NCI-H2029 (cell line): ENCODE data around the gene MYH10.
A peak's percentile ranks its signal among the peaks of the same experiment; 100 is the strongest.

ENCODE experiments used
- DNase-seq: peaks from one replicate; lab custom pipeline; 2025; lab: John Stamatoyannopoulos, UW

MYH10 gene

DNA sequence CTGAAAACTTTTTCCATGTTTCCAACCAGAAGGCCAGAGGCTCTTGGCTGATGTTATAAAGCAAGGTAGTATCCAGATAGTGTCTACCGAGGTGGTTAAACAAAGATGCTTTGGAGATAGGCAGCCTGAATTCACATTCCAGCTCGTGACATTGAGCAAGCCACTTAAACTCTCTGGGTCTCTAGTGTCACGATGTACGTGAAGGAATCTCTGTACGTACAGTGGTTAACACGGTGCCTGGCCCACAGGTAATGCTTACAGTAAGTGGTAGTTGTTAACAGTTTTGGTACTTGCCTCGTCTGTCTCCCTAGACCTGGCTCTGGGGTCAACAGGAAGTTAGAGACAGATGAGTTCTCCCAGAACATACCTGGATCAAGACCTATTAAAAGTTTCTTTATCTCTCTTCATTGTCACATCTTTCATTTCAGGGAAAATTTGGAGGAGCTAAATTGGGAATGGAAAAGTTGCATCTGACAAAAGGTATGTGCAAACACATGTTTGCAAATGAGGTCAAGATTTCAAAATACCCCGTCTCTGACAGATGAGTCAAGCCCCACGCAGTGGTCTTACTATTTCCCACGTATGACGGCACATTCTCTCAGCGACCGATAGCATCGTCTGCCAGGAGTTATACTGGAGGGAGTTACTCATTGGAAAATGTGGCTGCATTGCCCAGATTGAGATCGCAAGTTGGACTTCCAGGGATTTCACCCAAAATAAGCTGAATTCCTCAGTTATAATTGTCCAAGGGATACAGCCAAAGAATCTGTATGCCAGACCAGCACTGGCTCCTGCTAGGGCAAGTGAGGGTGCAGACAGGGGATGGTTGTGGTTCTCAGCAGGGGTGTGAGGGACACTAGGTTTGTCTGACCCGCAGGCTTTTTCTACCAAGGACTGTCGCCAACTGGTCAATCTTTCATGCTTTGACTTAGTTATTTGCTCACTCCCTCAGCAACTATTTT, 18.9 kb upstream of the MYH10 start:
- DNase-seq: no peak

DNA sequence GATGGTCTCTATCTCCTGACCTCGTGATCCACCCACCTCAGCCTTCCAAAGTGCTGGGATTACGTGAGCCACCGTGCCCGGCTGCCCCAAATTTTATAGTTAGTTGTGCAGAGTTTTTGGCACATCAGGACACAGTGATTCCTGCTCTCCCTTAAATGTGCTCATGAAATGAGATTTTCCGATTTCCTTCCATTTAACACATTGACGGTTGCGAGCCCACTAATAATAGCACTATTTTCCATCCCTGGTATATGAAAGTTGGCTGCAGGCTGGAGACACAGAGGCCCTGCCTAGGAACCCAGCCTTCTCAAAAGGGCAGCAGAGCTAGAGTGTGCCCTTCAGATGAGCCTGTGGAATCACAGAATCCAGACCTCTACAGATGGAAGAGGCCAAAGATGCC, 17.4 kb upstream of the MYH10 start:
- no peak for DNase-seq

DNA sequence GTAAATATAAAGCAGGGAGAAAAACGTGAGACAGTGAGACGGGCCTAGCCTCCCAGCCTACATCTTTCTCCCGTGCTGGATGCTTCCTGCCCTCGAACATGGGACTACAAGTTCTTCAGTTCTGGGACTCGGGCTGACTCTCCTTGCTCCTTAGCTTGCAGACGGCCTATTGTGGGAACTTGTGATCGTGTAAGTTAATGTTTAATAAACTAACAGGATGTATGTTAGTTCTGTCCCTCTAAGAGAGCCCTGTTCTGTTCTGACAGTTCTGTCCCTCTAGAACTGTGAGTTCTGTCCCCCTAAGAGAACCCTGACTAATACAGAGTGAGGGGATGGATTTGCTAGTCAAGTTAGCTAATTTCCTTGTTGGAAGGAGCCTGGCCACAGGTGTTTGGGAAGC, 16.7 kb upstream of the MYH10 start:
- DNase-seq: no peak

DNA sequence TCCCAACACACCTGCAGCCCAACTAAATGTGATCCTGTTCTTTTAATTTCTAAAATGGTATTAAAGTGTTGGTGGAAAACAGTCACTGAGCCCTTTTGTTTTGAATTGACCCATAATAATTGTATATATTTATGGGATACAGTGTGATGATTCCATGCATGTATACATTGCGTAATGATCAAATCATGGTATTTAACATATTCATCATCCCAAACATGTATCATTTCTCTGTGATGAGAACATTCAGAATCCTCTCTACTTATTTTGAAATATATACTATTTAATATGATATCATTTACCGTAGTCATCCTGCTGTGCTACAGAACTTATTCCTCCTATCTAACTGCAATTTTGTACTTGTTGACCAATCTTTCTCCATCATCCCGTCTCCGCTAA, 14.0 kb upstream of the MYH10 start:
- DNase-seq: no peak

DNA sequence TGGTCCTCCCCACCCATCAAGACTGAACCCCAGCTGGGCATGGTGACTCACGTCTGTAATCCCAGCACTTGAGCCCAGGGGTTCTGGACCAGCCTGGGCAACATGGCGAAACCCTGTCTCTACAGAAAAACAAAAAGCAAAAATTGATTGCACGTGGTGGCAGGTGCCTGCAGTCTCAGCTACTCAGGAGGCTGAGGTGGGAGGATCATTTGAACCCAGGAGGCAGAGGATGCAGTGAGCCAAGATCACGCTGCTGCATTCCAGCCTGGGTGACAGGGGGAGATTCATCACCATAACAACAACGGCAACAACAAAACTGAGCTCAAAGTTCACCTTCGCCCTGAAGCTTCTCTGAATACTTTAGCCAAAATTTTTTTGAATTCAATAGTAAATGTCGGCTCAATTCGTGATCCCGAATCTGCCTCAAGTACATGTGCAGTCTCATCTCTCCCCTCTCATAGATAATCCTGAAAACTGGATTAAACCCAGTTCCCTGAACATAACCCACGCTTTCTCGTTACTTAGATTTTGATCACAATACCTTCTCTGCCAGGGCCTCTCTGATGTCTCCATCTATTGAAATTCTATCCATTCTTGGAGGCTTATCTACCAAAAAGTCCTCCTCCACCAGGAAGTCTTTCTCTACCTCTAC, 13.5 kb upstream of the MYH10 start:
- no peak for DNase-seq

DNA sequence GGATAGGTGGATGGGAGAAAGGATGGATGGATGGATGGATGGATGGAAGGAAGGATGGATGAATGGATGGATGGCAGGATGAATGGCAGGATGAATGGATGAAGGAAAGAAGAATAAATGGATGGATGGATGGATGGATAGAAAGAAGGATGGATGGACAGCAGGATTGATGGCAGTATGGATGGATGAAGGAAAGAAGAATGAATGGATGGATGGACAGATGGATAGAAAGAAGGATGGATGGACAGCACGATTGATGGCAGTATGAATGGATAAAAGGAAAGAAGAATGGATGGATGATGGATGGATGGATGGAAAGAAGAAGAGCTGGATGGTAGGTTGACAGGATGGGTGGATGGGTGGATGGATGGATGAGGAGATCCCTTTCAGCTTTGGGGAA, 9.2 kb upstream of the MYH10 start:
- DNase-seq: no peak

DNA sequence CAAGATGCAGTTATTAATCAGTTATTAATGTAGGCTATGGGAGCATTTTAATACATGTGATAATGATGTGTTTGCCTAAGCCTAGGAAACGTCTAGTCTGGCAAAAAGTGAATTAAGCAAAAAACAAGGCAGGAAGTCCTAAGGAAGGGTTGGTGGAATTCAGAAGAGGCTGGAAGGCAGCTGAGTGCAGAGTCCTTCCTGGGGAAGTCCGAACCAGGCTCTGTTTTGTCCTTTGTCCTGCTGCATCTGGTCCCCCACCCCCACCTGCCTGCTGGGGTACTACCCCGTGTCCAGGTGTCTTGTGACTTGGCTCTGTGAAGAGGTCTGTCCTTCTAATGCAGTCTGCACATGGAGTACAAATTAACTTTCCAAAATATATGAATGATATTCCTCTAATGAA, 1.5 kb upstream of the MYH10 start:
- DNase-seq: no peak

DNA sequence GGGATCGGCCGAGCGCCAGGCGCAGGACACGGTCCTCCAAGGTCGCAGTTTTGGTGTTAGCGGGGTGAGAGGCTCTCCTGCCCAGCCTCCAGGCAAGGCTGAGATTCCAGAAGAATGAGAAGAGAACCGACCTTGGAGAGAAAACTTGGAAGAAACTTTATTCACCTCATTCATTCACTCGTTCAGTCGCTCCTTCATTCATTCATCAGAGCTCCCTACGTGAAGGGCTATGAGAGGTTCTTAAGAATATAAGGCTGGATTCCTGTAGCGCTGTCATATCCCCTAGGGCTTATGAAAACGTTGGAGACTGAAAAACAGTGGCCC, 991 bp upstream of the MYH10 start:
- DNase-seq: no peak

DNA sequence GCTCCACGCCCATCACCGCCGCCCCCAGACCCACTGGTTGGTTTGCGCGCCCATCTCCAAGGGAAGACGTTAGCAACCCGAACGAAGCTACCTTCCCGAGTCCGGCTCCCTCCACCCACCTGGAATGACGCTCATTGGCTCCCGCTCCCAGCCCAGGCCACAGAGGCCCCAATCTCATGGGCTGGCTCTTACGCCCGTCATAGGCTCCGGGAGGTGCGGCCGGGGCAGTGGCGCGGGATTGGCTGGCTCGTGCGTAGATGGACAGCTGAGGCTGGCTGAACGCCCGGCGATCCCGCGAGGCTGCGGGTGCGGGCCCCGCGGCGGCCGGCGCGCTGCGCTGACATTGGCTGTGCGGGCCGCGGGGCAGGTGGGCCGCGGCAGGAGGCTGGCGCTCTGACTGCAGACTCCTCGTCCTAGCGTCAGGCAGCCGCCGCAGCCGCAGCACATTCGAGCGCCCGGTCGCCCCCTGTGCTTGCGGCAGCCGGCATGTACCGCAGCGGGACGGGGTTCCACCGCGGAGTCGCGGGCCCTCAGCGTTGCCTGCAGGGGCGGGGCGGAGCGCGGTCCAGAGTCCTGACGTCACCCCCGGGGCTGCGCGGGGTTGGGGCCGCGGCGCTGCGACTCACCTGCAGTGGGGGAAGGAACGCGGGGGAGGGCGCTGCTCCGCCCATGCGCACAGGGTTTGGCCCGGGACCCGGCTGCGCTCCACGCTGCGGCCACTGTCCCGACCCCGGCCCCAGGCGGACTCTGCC, 453 bp upstream of the MYH10 start:
- peak; percentile 73 for DNase-seq

DNA sequence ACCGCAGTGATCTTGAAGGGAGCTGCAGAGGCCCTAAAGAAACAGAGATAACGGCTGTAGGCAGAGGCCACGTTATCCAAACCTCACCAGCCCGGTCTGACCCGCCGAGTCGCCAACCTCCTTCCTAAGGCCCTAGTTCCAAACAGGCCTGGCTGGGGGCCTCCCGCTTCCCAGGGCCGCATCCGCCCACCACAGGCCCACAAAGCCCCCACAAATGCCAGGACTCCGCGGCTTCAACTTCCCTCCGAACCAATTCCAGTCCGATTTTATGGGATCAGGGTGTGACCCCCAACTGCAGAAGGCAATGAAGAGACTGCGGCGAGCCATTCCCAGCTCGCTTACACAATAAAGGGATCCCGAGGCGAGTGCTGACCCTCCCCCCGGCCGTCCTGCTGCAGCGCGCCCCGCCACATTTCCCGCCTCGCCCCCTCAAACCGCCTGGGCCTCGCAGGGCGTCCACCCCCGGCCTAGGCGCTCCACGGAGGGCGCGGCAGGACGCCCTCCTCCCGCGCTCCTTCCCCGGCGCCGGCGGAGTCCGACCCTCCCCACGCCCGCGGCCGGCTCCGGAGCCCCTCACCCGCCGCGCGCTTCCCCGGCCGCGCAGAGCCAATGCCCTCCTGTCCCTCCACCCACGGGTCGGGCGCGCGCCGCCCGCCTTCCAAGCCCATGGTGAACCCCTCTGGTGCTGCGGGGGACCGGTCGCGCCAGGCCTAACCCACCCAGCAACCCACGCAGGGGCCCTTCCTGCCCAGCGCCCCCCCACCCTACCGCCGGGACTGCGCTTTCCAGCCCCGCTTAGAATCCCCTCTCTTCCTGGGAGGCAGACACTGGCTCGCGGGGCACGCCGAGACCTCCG, 926 bp downstream of the MYH10 start:
- DNase-seq: no peak

DNA sequence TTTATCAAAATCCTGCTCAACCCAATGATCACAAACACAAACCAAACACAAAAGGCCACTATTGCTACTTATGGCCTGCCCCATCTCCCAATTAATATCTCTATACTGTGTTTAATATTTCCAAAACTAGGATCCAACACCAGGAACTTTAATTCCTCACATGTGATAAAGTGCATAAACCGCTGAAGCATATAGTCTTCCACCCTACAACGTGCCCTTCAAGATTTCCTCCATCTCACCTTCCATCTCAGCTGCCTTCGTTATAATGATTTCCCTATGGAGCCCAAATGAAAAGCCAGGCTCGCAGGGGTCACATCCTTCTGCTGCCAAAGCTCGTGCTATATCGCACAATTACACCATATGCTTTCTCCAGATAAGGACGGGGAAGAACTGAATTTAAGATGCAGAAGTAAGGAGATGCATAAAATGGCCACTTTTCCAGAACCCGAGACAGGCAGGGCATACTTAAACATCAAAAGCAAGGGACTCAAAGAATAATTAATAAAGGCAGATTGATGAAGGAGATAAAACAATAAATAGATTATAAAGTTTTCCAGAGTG, 1.8 kb downstream of the MYH10 start:
- DNase-seq: no peak

DNA sequence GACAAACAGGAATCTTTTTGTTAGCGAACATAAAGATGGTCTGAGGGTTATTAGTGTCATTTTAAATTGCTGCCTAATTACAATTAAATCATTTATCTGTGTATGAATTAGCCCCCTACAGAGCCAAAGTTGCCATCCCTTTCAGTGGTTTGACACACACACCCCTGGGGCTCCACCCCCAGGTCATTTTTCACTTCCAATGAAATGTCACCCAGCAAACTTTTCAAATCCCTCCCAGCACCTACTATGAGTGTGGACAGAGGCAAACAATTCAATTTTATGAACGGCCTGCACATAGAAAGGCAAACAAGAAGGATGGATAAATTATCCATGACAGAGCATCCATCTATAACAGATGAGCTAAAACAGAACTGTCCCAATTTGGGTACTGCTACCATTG, 2.4 kb downstream of the MYH10 start:
- no peak for DNase-seq

DNA sequence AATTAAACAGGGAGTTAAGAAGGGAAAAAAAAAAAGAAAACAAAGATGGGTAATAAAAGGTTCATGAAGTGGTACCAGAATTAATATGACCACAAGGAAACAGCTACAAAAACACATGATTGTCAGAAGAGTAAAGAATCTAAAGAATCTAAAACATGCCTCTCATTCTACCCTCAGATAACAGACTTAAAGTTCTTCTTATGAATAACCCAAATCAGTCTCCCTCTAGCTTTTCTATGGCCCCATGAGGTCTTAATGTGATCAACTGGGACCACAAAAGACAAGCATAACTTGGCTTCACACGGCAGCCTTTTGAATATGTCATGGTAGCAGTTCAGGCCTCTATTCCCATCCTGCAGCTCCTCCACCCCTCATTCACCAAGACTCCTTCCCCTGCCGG, 6.9 kb downstream of the MYH10 start:
- DNase-seq: no peak

DNA sequence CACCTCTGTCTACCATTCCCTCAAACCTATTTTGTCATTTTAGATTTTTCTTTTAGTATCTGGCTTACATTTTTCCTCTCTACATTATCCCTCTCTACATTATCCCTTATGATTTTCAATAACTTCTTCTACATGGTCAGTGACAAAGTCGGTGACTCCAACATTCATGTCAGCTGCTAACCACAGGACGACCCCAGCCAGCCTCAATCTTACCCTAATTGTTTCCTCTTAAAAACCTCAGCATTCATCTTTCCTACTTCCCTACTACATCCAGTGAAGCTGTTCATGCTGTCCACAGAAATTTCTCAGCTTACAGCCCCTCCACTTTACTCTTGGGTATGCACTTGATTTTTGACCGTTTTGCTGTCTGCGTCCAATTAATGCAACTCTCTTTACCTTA, 8.3 kb downstream of the MYH10 start:
- DNase-seq: no peak

DNA sequence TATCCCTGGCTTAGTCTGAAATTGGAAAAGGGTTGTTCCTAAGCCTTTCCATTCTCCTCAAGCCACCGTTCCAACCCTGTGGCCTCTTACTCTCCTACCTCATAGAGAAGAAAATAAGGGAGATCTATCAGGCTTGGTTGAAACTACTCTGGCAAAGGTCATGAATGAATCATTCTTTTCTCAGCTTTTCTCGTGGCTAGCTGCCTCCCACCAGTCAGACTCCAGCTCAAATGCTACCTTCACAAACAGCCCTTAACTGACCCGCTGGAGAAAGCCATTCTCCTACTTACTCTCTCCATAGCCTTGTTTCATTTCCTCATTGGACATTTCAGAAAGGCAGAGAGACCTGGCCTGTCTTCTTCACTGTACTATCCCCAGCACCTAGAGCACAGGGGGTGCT, 8.9 kb downstream of the MYH10 start:
- DNase-seq: no peak

DNA sequence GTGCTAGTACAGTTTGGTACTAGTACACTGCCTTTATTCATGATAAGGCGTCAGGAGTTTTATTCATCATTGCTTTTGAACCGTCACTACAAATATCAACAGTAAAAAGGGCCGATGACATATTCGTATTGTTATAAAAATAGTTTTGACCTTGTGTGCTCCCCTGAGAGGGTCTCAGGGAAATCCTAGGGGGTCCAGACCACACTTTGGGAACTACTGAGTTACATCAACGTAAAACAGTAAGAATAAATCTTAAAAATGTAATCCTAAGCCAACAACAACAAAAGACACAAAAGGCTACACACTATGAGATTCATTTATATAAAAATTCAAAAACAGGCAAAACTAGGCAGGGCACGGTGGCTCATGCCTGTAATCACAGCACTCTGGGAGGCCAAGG, 11.2 kb downstream of the MYH10 start:
- DNase-seq: no peak

DNA sequence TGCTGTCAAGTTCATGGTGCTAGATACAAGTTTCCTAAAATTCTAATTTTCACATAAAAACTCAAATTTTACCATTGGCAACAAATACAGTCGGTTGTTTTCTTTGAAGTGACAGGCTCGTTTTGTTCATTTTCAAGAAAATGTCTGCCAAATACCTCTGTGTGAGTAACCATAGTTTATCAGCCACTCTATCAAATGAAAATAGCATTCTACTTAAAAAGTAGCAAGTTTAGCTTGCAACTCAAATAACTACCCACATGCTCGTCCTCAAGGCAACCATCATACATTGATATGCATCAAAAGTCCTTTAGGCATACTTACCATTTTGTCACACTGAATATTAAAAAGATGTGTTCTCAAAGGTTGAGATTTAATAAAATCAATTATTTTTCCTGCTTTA, 11.7 kb downstream of the MYH10 start:
- no peak for DNase-seq

DNA sequence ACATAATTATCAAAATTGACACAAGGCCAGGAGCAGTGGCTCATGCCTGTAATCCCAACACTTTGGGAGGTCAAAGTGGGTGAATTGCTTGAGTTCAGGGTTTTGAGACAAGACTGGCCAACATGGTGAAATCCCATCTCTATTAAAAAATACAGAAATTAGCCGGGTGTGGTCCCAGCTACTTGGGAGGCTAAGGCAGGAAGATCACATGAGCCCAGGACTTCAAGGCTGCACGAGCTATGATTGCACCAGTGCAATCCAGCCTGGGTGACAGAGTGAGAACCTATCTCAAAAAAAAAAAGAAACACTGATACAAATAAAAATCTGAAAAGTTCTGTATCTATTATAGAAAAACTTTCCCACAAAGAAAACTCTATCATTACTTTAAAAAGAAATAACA, 15.5 kb downstream of the MYH10 start:
- no peak for DNase-seq

DNA sequence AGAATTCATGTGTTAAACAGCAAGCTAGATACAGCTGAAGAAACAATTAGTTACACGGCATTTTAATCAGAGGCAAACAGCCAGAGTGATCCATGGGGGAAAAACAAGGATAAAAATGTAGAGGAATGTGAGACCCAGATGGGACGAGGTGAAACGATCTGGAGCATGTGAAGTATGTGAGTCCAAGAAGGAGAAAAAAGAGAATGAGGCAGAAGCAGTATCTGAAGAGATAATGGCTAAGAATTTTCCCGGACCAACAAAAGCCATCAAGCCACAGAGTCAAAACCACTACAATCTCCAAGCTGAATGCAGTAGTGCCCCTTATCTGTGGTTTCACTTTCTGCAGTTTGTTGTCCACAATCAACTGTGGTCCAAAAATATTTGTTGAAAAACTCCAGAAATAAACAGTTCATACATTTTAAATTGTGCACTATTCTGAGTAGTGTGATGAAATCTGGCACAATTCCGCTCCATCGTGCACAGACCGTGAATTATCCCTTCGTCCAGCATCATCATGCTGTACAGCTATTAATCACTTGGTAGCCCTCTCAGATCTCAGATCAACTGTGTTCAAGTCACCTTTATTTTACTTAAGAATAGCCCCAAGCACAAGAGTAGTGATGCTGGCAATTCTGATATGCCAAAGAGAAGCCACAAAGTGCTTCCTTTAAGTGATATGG, 18.8 kb downstream of the MYH10 start:
- no peak for DNase-seq

DNA sequence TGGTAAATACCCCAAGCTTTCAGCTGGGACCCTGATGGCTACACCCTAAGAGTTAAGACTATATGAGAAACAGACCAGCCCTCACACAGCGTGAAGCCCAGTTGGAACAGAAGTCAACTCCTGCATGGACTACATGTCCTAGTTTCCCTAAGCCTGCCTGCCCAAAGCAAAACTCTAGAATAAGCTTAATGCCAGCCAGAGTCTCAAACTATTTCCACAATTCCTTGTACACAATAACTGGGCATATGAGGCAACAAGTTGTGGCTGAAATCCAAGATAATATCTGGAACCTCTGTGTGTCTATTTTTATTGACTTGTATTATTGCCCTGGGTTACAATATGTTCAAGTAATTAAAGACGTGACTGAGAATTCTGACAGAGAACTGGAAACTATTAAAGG, 19.4 kb downstream of the MYH10 start:
- no peak for DNase-seq

DNA sequence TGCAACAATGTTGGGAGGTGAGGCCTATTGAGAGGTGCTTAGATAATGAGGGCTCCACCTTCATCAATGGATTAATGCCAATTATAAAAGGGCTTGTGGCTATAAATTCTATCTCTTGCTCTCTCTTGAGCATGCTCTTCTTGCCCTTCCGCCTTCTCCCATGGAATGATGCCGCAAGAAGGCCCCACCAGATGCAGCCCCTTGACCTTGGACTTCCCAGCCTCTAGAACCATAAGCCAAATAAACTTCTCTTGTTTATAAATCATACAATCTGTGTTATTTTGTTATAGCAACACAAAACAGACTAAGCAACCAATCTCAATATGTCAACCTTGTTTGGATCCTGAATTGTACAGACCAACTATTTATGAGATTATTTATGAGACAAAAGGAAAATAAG, 20.0 kb downstream of the MYH10 start:
- no peak for DNase-seq
